HG03575 (cell line): Measurements from ENCODE around the gene MINK1.

ENCODE experiments used
- ATAC-seq: cut with Tn5 transposase; IDR thresholded peaks from one replicate; pipeline ENCODE4 v1.9.1; 2021; ENCODE audit not compliant: unreplicated experiment, insufficient number of reproducible peaks, low FRiP score; ENCODE audit errors: extremely low read depth

The MINK1 gene

GRCh38 chr17:4833178-4833940 is at the start of gene MINK1:
Gene MINK1, plus strand, starts transcription at chr17:4833340. Its CDS starts 244 bp downstream, at chr17:4833584.
- ATAC-seq = no peak

- no peak for ATAC-seq
Measured at GRCh38 chr17:4785311-4786105, 47.6 kb upstream of the MINK1 start.

- no peak for ATAC-seq
Measured at GRCh38 chr17:4786106-4786511, 47.0 kb upstream of the MINK1 start, which contains the start of gene VMO1. Gene VMO1, minus strand, starts transcription at chr17:4786364. Its CDS starts 12 bp downstream, at chr17:4786352.

GRCh38 chr17:4786516-4786915 is 46.6 kb upstream of the MINK1 start:
- no peak for ATAC-seq

- no peak for ATAC-seq
Measured at GRCh38 chr17:4788159-4788806, 44.9 kb upstream of the MINK1 start.

GRCh38 chr17:4788807-4789700 is 44.1 kb upstream of the MINK1 start, which contains the start of gene GLTPD2:
Gene GLTPD2, plus strand, starts transcription at chr17:4788964. Its CDS starts 48 bp downstream, at chr17:4789012.
- no peak for ATAC-seq

DNA sequence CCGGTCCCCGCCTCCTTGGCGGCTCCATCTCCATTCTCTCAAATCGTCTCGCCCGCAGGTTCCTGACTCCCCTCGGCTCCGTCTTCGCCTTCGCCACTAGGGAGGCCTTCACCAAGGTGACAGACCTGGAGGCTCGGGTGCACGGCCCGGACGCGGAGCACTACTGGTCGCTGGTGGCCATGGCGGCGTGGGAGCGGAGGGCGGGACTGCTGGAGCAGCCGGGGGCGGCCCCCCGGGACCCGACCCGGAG is 43.5 kb upstream of the MINK1 start:
- ATAC-seq = no peak

DNA sequence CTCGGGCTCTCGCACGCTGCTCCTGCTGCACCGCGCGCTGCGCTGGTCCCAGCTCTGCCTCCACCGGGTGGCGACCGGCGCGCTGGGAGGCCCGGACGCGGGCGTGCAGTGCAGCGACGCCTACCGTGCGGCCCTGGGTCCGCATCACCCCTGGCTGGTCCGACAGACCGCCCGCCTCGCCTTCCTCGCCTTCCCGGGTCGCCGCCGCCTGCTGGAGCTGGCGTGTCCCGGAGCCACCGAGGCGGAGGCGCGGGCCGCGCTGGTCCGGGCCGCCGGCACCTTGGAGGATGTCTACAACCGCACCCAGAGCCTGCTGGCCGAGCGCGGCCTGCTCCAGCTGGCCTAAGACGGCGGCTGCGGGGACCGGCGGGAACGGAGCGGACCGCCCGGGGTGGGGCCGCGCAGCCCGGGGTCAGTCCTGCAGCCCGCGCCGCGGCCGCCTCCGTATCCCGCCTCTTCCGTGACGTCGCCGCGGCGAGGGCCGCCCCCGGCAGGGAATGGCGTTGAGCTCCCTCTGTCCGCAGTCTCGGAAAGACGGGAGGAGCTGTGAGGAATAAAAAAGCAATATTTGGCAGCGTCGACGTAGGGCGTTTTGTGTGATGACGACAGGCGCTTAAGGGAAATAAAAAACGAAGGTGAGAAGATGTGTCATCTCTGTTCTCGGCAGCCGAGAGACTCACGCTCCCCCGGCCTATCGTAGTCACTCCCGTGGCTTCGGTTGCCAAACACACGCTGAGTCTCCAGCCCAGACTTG is 43.0 kb upstream of the MINK1 start:
- no peak for ATAC-seq

- no peak for ATAC-seq
Measured at GRCh38 chr17:4790705-4791088, 42.4 kb upstream of the MINK1 start.

- ATAC-seq = no peak
Measured at GRCh38 chr17:4795168-4795567, 38.0 kb upstream of the MINK1 start.

DNA sequence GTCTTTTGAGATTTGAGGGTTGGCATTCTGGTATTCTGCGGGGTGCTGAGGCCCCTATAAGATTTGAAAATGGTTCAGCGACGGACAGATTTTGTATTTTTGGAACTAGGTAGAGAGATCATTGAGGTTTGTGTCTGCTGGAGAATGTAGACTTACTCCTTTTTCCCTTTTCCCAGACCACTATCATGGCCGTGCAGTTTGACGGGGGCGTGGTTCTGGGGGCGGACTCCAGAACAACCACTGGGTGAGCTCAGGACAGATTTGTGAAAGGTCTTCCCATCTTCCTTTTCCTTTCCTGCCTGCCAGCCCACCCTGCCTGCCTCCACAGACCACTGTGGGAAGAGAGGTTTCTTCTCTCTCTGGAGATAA is 36.6 kb upstream of the MINK1 start:
- ATAC-seq = no peak

- ATAC-seq = no peak
Measured at GRCh38 chr17:4800462-4801196, 32.5 kb upstream of the MINK1 start.

- no peak for ATAC-seq
Measured at GRCh38 chr17:4802228-4802627, 30.9 kb upstream of the MINK1 start, which contains the start of gene C17orf114. Gene C17orf114, minus strand, starts transcription at chr17:4802328.

GRCh38 chr17:4806456-4806776 is 26.7 kb upstream of the MINK1 start:
- ATAC-seq = no peak

GRCh38 chr17:4806777-4807604 is 26.1 kb upstream of the MINK1 start, which contains the start of gene PLD2:
Gene PLD2, plus strand, starts transcription at chr17:4807152. Its CDS starts 621 bp downstream, at chr17:4807773.
- ATAC-seq = no peak

- ATAC-seq = no peak
Measured at GRCh38 chr17:4807605-4808377, 25.3 kb upstream of the MINK1 start.
